ENCODE measurements around the gene DHRS1. TPM values are rescaled to one million over a fixed set of nuclear protein-coding genes. Genes with fewer than 3 reads are reported as not detected.

Gene DHRS1
- total and polyA plus RNA-seq, 9 of the 15 experiments (the other 6 are each of a cell fraction or from before 2014, with no cell fraction given): 7.3 to 33.6 (median 13.3) TPM

DNA sequence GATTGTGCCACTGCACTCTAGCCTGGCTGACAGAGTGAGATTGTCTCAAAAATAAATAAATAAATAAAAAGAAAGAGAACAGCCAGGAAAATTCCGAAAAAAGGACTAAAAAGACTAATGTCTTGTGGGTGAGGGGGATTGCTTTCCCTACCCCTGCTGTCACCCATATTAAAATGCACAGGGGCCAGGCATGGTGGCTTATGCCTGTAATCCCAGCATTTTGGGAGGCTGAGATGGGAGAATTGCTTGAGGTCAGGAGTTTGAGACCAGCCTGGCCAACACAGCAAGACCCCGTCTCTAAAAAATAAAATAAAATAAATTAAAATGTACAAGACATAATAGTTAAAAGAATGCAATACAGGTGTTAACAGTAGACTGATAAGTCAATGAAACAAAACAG is 6.1 kb downstream of the DHRS1 start:
- Histone ChIP-seq H3K79me2 (ENCODE audit: control insufficient read depth, insufficient read depth, low read length) (no peaks in the 10 kb centered on the region), H3K27ac (ENCODE audit: extremely low read depth, low read depth, low read length) (no peak overlapping the region), H3K36me3 (ENCODE audit: control insufficient read depth, insufficient read depth, low read length) (peaks cover 40% of the 10 kb centered on the region), H2AFZ (ENCODE audit: low read depth, low read length) (no peak overlapping the region), H3K9me1 (ENCODE audit: control insufficient read depth, insufficient read depth, low read length) (peaks cover 3% of the 10 kb centered on the region), H3K9me3 (replicated peaks; ENCODE audit: control insufficient read depth, insufficient read depth, low read depth, low read length) (no peaks in the 10 kb centered on the region), H3K27me3 (ENCODE audit: control insufficient read depth in 2 of 2, insufficient read depth in 2 of 2, low read length in 2 of 2) (no peaks in the 10 kb centered on the region), H4K20me1 (replicated peaks; ENCODE audit: control insufficient read depth, insufficient read depth, low read length) (no peaks in the 10 kb centered on the region), H3K4me2 (ENCODE audit: insufficient read depth, low read length) (no peak overlapping the region), H3K4me3 (no peak overlapping the region), H3K9ac (ENCODE audit: insufficient read depth in 1 of 2, low read depth in 2 of 2, low read length in 2 of 2) (no peak overlapping the region), H3K4me1 (replicated peaks in 1 of 2; ENCODE audit: control insufficient read depth in 2 of 2, insufficient read depth in 2 of 2, low read length in 2 of 2) (peaks cover 2 to 9% of the 10 kb centered on the region in 2 experiments; a peak in 3 of 5 replicates)
- intact Hi-C loops (cut with micrococcal nuclease): no loop called here
- FAIRE-seq (no peak), ATAC-seq (no peak), DNase-seq (ENCODE audit: extremely low read depth in 1 of 4, low spot score in 3 of 4) (no peak)
- in situ Hi-C loops (cut with MboI): loop anchor here (10.0 kb wide), 1 partner anchor 279 kb away; no protein-coding TSS in a partner anchor
- ChIA-PET CTCF (ENCODE audit: low intra/inter-chr PET ratio) (no interaction called here), POLR2A (interaction anchor here (0.7 to 0.8 kb wide), 2 partner anchors 23 to 51 kb away, joined by 3 to 4 read pairs; no protein-coding TSS in a partner anchor)
- no peak for TF ChIP-seq ZNF174 (CRISPR knock-in tag; IDR thresholded peaks at IDR 0.05)
- TF ChIP-seq HIVEP1 (CRISPR knock-in tag; IDR thresholded peaks at IDR 0.05): no peak
- no peak for TF ChIP-seq ZNF644 (tag; IDR thresholded peaks at IDR 0.05; ENCODE audit: low read depth)
- TF ChIP-seq KDM1A (IDR thresholded peaks at IDR 0.05): no peak
- no peak for TF ChIP-seq PHF20 (IDR thresholded peaks at IDR 0.05; ENCODE audit: partially characterized antibody)
- no TSS peak for BruUV-seq (replicated peaks)
- 80% methylated on average over 1 of the region's 2 CpGs for WGBS (ENCODE audit: insufficient coverage, low coverage, missing lambda C conversion rate)

DNA sequence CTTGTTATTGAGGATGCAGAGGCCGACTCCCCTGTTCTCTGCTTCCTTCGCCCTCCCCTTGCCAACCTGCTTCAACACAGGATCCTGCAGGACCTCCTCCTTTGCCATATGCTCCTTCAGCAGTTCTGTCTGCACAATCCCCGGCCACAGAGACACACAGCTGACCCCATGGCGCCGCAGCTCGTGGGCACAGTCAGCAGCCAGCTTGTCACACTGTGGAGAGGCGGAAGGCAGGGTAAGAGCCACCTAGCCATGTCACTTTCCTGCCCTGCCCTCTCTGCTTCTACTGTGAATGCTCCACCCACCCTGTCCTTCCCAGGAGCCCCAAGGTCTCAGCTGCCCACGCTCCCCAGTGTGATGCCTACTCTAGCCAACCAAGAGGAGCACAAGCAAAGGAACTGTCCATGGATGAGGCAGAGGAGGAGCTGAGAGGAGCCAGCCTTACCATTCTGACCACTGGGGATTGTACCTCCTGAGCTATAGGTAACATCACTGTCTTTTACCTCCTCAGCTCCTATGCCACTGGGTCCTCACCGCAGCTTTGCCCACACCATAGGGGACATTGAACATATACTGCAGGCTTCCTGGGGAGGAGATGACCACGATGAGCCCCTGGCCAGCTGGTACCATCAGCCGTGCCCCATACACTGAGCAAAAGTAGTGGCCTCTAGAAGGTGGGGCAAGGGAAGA is 7.3 kb downstream of the DHRS1 start:
- Histone ChIP-seq H3K4me1 (replicated peaks in 1 of 2; ENCODE audit: control insufficient read depth in 2 of 2, insufficient read depth in 2 of 2, low read length in 2 of 2) (peaks cover 0 to 6% of the 10 kb centered on the region in 2 experiments; a peak in 3 of 5 replicates), H3K4me3 (no peak overlapping the region), H4K20me1 (replicated peaks; ENCODE audit: control insufficient read depth, insufficient read depth, low read length) (no peaks in the 10 kb centered on the region), H2AFZ (ENCODE audit: low read depth, low read length) (no peak overlapping the region), H3K9ac (ENCODE audit: insufficient read depth in 1 of 2, low read depth in 2 of 2, low read length in 2 of 2) (peak overlapping the region in 1 of 2 experiments; percentile 50; a peak in 1 of 4 replicates), H3K9me1 (ENCODE audit: control insufficient read depth, insufficient read depth, low read length) (peaks cover 3% of the 10 kb centered on the region), H3K27ac (ENCODE audit: extremely low read depth, low read depth, low read length) (no peak overlapping the region), H3K79me2 (ENCODE audit: control insufficient read depth, insufficient read depth, low read length) (no peaks in the 10 kb centered on the region), H3K27me3 (ENCODE audit: control insufficient read depth in 2 of 2, insufficient read depth in 2 of 2, low read length in 2 of 2) (no peaks in the 10 kb centered on the region), H3K36me3 (ENCODE audit: control insufficient read depth, insufficient read depth, low read length) (peaks cover 40% of the 10 kb centered on the region), H3K9me3 (replicated peaks; ENCODE audit: control insufficient read depth, insufficient read depth, low read depth, low read length) (no peaks in the 10 kb centered on the region), H3K4me2 (ENCODE audit: insufficient read depth, low read length) (no peak overlapping the region)
- ChIA-PET POLR2A (interaction anchor here (0.6 to 1.0 kb wide), 3 partner anchors 26 to 50 kb away, joined by 3 to 4 read pairs (median 3); partner anchors contain the start of gene TINF2), CTCF (ENCODE audit: low intra/inter-chr PET ratio) (no interaction called here)
- intact Hi-C loops (cut with micrococcal nuclease): no loop called here
- WGBS (ENCODE audit: insufficient coverage, low coverage, missing lambda C conversion rate): 75% methylated on average over 9 of the region's 11 CpGs
- DNase-seq (ENCODE audit: extremely low read depth in 1 of 4, low spot score in 3 of 4) (no peak), FAIRE-seq (no peak), ATAC-seq (no peak)
- no TSS peak for BruUV-seq (replicated peaks)
- TF ChIP-seq TAF1 (IDR thresholded peaks at IDR 0.05; ENCODE audit: control insufficient read depth, extremely low read depth, insufficient read depth, low read length, severe bottlenecking): no peak
- in situ Hi-C loops (cut with MboI): loop anchor here (10.0 kb wide), 1 partner anchor 277 kb away; no protein-coding TSS in a partner anchor

Data from K562 (cell line).